Ecto neural progenitor cell (in vitro differentiated cells): Measurements from ENCODE around the gene AKAP8.
"Not testable (repeated sequence)": the region's sequence is repeated elsewhere in the genome, so short reads cannot be mapped to it uniquely, and the experiment has no call there.

Source experiments
- DNase-seq: peaks from one replicate; pipeline ENCODE4 v3.0.0-alpha.2; 2018; ENCODE audit warnings: low spot score

Gene AKAP8

DNA sequence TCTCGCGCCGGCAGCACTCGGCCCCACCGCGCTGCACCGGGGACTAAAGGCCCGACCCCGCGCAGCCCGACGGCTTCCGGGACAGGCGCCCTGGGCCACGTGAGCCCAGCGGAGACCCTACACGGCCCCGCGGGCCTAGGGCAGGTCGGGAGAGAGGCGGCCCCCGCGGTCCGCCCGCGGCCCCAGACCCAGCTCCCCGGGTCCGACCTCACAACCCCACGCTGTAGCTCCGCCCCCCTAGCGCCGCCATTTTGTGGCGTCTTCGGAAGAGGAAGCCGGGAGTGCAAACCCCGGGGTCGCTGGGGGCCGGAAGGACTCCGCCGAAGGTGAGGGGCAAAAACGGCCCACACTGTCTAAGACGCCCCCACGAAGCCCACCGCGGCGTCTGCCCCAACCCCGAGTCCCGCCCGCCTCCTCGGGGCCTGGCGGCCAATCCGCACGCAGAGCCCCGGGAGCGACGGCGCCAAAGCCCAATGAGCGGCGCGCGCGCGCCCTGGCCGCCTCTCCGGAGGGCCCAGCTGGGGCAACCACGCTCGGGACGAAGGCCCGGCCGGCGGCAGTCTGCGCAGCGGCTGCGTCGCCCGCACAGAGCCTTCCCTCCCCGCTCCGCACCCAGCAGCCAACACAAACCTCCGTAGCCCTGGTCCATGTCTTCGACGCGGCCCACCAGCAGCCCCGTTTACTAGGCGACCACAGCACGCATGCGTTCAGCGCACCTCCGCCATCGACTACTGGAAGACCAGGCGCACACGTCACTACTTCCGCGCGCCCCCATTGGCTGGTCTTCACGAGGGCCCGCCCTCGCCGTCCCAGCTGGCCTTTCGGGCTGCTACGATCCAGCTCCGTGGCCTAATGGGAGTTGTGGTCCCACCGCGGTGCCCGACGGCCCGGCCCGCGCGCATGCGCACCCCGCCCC is at the start of gene AKAP8:
Gene AKAP8, minus strand, starts transcription at position 705 of the 916 bp plus-strand sequence. Its CDS starts 56 bp downstream, at position 649.
- DNase-seq: peak; percentile 99

DNA sequence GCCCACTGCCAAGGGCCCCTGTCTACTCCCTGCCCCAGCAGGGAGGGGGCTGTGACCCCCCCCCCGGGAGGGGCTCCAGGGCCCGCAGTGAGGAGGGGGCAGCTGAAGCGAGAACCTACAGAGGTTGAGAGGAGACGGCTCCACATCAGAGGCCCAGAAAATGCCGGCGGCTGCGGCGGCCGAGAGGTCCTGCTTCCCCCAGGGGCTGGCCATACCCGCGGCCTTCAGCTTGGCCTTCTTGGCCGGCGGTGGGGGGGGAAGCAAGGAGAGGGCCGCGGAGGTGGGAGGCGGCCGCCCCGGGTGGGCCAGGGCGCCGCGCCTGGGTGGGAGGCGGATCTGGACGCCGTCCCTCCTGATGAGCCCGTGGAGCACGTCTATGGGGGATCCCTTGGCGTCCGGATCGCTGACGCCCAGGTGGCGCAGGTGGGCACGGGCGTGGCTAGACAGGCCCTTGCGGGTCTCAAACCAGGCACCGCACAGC is 48.4 kb upstream of the AKAP8 start:
- no peak for DNase-seq

DNA sequence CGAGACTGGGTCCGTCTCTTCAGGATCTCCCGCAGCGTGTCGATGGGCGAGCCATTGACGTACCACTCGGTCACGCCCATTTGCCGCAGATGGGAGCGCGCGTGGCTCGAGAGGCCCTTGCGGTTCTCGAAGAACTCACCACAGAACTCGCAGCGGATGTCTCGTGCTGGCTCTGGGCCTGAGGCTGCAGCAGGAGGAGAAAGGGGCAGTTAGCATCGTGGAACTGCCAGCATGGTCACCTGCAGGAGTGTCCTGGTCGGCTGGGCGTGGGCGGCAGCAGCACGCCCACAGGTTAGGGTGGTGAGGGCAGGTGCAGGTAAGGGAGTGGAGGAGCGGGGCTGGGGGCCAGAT is 47.7 kb upstream of the AKAP8 start:
- no peak for DNase-seq

DNA sequence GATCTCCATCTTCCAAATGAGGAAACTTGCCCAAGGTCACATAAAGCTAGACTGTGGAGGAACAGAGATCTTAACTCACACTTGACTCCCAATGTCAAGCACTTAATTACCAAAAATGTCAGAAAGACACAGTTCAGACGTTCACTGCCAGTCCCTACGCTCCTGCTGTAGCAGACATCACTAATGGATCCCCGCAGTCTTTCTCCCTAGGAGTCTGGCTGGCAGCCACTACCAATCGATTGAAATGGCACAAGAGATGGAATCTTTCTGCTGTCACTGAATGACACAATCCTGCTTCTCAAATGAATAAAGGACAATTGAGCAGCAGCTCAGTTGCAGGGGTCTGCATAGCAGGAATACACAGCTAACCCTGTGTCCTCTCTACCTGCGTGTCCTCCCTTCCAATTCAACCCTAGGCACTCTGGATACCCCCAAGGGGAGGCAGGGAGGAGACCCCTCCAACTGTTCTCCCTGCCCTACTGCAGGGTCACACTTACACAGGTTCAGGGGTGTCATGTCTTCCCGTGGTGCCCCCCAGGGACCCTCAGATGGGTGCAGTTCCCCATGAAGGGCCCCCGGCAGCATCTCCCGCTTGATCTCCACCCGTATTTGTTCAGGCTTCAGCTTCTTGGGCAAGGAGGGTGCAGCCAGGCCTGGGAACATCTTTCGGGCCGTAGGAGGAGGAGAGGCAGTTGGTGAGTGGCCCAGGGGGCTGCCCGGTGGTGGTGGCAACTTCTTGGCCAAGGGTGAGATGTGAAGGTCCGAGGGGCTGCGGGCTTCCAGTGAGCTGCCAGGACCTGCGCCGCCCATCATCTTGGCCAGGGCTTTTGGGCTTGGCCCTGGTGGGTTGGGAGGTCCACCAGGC is 47.1 kb upstream of the AKAP8 start:
- DNase-seq: no peak

DNA sequence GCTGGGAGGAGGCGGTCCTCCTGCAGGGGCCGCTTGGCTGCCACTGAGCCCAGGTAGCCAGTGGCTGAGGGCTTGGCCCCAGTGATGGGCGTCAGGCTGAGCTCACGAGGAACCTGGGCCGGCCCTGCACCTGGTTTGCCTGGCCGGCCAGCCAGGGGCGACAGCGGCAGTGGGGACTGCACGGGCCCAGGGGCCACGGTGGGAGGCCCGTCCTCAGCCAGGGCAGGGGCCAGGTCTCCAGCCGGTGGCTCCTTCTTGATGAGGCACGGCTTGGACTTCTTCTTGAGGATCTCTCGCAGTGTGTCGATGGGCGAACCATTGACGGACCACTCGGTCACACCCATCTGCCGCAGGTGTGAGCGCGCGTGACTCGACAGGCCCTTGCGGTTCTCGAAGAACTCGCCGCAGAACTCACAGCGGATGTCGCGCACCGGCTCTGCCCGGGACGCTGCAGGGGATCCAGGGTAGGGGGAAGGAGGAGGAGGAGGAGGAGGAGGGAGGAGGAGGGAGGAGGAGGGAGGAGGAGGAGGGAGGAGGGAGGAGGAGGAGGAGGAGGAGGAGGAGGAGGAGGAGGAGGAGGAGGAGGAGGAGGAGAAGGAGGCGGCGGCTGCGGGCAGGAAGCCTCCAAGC is 45.8 kb upstream of the AKAP8 start:
- no peak for DNase-seq

DNA sequence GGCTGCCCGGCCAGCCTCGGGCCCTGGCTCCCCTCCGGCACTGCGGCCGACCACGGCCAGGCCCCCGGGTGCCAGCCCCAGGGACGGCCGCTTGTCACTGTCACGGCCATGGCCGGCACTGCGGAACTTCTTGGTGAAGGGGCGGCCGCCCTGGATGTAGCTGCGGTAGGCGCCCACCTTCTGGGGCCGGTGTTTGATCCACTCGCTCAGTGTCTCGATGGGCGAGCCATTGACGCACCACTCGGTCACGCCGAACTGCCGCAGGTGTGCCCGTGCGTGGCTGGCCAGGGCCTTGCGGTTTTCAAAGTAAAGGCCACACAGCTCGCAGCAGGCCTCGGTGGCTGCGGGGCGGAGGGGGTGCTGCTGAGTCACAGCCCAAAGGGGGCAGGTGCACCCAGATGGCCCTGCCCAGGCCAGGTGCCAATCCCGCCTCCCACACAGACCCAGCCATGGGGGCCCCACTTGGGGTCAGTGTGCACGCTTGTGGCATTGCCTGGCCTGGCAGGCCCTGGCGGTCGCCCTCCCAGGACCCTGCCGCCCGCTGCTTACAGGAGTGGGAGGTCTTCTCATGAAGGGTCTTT is 45.2 kb upstream of the AKAP8 start:
- DNase-seq: no peak

DNA sequence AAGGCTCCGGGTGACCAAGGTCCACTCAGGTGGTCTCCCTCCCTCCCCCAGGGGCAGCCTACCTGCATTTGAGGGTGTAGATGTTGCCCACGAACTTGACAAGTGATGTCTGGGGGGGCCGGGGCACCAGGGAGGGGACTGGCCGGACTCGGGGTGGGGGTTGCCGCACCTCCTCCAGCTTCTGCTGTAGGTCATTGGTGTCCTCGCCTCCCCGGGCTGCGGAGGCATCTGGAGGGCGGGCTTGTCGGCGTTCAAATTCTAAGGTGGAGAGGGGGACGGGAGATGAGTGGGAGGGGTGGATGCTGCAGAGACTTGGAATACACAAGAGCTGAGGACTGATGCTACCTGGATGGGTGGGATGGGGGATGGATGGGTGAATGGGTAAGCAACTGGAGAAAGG is 44.5 kb upstream of the AKAP8 start:
- DNase-seq: no peak

DNA sequence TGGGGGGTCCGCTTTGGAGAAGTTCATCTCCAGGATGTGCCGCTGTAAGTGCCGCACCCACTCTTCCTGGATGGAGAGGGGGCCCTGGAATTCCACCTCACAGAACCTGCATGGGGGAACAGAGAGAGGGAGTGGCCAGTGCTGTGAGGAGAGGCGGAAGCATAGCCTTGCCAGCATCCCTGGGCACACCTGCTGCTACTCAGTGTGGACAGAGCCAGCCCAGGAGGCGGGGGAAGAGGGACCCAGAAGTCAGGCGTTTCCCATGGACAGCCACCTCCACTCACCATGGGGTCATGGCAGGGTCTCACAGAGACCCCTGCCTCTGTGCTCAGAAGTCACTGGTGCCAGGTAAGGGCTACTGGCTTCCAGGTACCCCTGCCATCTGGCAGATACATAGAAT is 43.5 kb upstream of the AKAP8 start:
- DNase-seq: no peak

DNA sequence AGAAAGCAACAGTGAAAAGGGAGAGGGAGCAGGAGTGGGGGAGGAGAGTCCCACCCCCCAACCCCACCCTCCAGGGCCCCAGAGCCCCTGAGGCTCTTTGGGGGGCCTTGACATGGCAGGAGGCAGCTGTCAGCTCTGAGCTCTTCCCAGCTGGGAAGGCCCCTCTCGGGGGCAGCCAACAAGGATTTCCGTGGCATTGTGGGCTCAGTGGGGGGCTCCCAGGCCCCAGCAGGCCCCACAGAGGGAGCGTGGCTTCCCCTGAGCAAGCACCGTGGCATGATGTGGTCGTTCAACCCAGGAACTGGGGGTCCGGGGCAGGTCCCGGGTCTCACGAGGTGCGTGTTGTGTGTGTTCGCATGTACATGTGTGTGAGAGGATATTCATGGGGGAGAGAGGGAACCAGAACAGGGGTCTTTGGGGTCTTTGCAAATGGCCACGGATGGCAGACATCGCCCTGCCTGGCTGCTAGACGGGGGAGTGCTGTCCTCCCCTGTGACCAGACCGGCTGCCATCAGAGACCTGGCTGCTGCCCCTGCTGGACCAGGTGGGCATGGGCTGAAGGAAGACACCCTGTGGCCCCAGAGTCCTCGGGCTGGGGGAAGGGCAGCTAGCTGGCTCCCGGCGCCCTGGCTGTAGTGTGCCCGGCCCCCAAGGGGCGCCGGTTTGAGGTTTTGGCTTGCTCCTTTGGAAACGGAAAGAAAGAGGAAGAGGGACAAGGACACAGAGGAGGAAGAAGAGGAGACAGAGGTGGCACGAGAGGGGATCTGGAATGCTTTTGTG is 42.9 kb upstream of the AKAP8 start:
- DNase-seq: no peak

DNA sequence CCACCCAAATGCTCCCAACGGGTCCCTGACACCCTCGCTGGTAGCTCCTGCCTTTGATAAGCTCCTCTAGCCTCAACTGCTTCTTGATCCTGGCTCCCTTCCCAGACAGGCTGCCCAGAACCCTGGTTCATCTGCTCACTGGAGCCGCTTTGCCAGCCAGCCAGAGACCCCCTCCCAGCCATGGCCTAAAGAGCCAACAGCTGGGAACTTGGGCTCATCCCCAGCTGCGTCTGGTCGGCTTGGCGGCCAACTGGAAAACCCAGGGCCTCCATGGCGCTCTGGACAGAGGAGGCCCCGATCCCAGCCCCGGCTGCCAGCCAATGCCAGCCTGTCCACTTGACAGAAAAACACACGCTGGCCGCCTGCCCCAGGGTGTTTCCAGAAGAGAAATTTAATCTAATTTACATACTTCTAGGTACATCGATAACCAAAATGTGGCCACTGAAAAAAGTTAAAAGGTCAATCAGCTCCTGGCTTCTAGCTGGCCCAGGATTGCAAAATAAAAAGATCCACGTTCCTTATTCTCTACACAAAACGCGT is 42.2 kb upstream of the AKAP8 start:
- DNase-seq: no peak

DNA sequence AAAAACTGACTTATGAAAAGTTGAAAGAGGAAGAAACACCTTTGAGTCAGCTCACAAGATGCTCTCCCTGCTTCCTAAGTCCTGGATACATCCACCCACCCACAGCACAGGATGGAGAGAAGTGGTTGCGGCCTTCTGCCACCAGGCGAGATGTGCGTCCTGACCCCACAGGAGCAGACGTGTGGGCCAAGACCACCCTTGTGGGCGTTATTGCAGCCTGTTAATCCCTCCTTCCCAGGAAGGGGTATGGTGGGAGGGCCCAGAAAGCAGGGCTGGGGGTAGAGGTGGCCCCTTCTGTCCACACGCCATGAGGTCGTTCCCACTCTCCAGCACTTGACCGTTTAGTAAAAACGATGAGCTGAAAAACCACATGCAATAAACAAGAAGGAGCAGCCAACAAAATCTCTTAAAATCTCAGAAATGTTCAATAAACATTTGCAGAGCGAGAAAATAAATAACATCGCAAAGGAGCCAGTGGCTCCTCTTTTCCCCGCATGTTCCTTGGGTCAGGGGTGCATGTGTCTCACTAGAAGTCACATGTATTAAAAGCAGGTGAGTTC is 41.6 kb upstream of the AKAP8 start:
- no peak for DNase-seq

DNA sequence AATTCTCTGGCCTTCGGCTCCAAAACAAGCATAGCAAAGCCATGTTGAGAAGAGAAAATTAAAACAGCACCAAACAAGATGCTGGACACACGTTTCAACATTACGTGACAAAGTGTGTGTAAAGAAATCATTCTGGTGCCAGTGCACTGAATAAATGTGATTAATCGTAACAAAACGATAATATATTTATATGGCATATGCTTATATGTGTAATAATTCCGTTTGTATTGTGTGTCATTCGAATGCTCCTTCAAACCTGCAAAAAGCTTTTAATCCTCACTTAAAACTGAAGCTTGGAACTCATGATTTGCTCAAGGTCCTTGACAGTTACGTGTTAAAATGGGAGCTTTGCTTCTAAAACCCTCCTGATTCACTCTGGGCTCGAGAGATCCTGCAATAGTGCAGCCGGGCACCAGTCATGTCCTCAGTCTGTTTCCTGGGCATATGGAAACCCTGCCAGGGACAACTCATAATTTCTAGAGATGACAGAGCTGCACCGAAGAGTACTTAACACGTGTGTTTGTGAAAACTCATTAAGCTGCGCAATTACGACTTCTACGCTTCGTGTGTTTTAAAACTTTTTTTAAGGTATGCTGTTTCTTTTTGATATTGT is 39.9 kb upstream of the AKAP8 start:
- DNase-seq: no peak

DNA sequence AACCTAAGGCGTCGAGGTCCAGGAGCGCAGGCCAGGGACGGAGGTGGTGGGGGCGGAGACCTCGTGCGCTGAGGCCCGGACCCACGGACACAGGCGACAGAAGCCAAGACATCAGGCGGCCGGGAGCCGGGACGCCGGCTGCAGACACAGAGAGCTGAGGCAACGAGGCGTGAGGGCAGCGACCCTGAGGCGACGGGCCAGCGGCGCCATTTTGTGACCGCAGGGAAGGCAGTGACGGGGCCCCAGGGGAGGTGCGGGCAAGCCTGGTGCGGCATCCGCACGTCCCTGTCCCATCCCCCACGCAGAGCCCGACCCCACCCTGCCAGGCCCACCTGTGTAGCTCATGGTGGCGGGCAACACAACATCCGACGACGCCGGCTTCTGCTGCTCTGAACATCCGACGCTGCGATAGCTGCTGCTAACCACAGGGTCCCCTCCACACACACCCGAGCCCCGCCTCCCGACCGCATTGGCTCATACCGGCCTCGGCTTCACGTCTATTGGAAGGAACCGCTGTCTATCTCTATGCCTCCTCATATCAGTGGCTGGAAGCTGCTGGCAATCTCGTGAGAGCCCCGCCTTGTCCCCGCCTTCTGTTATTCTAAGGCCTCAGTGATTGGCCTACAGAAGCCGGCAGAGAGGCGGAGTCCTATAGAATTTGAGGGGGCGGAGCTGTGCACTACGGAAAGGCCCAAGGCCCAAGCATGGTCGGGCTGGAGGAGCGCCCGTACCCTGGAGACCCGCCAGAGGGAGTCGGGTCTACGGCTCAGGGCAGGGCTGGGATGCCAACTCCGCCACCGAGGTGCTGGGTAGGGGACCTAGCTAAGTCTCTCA is 39.2 kb upstream of the AKAP8 start, which contains the start of gene AKAP8L:
Gene AKAP8L, minus strand, starts transcription at position 410 of the 834 bp plus-strand sequence. Its CDS starts 65 bp downstream, at position 345.
- peak; percentile 98 for DNase-seq

DNA sequence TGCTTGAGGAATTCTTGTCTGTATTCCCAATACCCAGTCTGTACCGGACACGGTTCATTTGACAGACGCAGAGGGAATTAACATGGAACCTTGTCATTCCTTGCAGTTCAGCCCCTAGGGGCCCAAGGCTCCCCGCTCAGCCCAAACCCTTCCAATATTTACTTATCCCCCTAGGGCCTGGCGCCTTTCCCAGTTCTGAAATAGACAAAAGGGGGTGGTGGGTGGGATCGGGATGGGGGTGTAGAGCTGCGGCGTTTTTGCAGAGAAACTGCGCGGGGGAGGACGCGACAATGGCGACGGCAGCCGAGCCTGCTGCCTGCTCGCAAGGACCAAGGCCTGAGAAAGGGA is 38.6 kb upstream of the AKAP8 start:
- DNase-seq: no peak

DNA sequence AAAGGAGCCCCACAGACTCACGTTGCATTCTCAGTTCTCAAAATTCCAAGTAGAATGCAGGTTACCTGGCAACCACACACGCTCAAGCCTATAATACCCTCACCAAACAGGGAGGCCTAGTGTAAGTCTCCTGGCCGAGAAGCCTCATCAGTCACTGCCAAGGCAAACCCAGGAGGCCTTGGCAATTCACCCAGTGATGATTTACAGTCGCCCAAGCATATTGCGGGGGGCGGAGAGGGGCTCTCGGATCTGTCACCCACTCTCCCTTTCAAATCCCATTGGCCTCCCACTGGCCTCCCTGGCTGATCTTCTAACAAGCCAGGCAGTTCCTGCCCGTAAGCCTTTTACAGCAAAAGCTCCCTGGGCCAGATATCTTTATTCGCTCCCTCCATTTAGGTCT is 38.1 kb upstream of the AKAP8 start:
- no peak for DNase-seq

DNA sequence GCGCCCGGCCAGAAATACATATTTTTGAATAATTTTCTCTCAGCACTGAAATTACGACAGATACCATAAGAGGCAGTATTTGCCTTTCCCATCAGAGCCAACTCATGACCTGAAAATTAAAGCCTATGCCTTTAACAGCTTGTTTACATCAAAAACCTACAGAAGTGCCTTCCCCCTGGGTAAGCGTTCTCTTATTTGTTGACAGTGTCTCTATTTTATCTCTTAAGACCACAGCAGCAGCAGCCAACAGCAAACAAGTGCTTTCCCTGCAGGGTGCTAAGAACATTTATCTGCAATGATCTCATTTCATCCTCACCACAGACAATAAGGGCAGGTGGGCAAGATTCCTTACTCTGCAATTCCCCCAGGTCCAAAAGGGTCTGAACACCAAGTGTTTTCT is 33.2 kb upstream of the AKAP8 start:
- no peak for DNase-seq

DNA sequence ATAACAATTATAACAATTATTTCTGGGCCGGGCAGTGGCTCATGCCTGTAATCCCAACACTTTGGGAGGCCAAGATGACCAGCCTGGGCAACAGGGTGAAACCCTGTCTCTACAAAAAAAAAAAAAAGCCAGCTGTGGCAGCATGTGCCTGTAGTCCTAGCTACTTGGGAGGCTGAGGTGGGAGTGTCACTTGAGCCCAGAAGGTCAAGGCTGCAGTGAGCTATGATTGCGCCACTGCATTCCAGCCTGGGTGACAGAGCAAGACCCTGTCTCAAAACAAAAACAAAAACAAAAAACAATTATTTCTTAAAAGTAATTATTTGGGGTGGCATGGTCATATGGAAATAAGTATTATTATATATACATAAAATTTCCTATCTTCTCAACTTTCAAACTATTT is 31.8 kb upstream of the AKAP8 start:
- DNase-seq: not testable (repeated sequence)

DNA sequence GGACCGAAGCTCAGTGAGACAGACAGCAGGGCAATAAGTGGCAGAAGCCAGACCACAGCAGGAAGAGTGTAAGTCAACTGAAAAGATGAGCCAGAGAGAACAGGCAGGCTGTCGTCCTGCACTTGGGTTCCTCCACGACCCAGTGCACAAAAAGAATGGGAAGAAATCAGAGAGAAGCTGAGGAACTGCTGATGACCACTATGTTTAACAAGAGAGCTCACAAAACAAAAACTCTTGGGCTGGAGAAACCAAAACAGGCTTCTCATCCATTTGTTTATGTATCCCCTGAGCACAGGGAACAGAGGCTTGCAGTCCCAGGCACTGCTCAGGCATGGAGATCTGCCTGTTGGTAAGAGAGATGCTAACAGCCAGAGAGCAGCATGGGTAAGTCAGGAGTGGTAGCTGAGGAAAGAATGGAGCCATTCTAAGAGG is 25.2 kb upstream of the AKAP8 start:
- DNase-seq: no peak

DNA sequence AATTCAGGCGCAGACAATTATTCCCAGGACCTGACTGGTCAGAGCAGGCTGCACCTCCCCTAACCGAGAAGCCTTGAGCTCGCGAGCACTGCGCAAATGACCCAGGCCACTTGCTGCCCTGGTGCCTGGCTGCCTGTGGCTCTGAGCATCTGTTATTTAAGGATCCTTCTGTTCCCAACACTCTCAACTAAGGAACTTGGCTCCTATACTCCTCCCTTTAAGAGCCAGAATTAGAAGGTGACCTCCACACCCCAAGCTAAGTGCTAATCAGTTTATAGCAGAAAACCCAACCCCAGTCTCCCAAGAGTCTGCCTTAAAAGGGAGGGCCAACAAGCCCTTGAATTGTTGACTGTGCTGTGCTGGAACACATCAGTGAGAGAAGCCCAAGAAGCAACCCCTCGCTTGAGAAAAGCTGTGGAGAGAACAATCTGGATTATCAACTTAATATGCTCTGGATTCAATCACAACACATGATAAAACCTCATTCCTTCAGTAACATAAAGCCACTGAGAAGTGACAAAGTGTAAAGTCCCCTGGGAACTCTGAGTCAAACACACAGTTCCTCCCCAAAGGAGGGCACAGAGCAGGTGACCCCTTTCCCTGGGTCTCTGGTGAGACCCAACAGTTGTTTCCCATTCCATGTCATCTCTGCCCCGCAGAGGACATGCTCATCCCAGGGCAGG is 24.7 kb upstream of the AKAP8 start:
- no peak for DNase-seq
